Ishikawa (cell line): Measurements from ENCODE around the gene DIRAS3.

ENCODE experiments used
- CREB1 ChIP-seq: IDR thresholded peaks from 2 replicates; pipeline ENCODE4 v1.6.1; 2012; ENCODE audit warnings: low read depth
- EP300 ChIP-seq: IDR thresholded peaks from 2 replicates; pipeline ENCODE4 v1.6.1; 2012; ENCODE audit warnings: borderline replicate concordance
- MAX ChIP-seq: IDR thresholded peaks from 2 replicates; pipeline ENCODE4 v1.6.1; 2012
- NFIC ChIP-seq: IDR thresholded peaks from 2 replicates; pipeline ENCODE4 v1.6.1; 2012
- REST ChIP-seq: IDR thresholded peaks from 2 replicates; pipeline ENCODE4 v1.6.1; 2012; ENCODE audit warnings: low read depth, mild to moderate bottlenecking
- TEAD4 ChIP-seq: IDR thresholded peaks from 2 replicates; pipeline ENCODE4 v1.6.1; 2012
- ZBTB7A ChIP-seq: IDR thresholded peaks from 2 replicates; pipeline ENCODE4 v1.6.1; 2012; ENCODE audit warnings: low read depth

- TF ChIP-seq CREB1 = no peak
- TF ChIP-seq NFIC = no peak
- no peak for TF ChIP-seq REST
- TF ChIP-seq TEAD4 = no peak
- no peak for TF ChIP-seq MAX
- no peak for TF ChIP-seq EP300
- no peak for TF ChIP-seq ZBTB7A
These were observed 38.6 kb downstream of the DIRAS3 start for GRCh38 chr1:68011657-68012375.
